PC-9 (cell line): ENCODE results near the gene RASL11B.

Experiments
- CTCF ChIP-seq: fragments of 200-600 bp; sonication (generic); conservative IDR thresholded peaks from 2 replicates; pipeline ENCODE4 v1.6.1; 2017; ENCODE audit warnings: mixed run types, antibody characterized with exemption, mild to moderate bottlenecking, moderate library complexity
- EZH2 ChIP-seq: fragments of 200-600 bp; sonication (generic); IDR thresholded peaks from 2 replicates; pipeline ENCODE4 v1.8.0; 2017; ENCODE audit warnings: antibody characterized with exemption, low read depth

DNA sequence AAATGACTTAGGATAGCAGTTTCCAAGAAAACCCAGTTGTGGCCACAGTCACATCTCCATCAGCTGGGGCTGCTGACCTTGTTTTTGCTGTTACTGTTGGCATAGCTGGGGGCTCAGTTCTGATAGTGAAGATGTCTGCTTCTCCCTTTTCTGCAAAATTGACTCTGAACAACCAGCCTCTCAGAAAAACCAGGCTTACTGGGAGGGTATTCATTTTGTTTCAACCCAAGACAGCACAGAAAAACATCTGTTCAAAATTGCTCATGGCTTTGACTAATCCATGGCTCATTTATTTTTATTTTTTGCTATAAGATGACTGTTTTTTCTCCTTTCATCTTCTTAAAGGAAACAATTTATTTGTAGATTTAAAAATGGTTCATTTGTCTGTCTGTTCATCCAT is 53.1 kb downstream of the RASL11B start:
- TF ChIP-seq CTCF (no peak), EZH2 (no peak)
